GM21360 (cell line): Measurements from ENCODE around the gene COX7A1.
"Not testable (repeated sequence)": the region's sequence is repeated elsewhere in the genome, so short reads cannot be mapped to it uniquely, and the experiment has no call there.

Experiments used
- ATAC-seq: cut with Tn5 transposase; IDR thresholded peaks from one replicate; pipeline ENCODE4 v1.9.1; 2021; ENCODE audit warnings: mild to moderate bottlenecking, moderate library complexity; ENCODE audit not compliant: unreplicated experiment

Gene COX7A1

GRCh38 chr19:36152352-36153091, at the start of gene COX7A1:
COX7A1 (minus strand) TSS chr19:36152447; CDS start chr19:36152407, 40 bp downstream.
- ATAC-seq, result no peak

GRCh38 chr19:36201684-36202083, 49.4 kb upstream of the COX7A1 start:
- no peak for ATAC-seq

GRCh38 chr19:36198119-36198518, 45.9 kb upstream of the COX7A1 start:
- ATAC-seq, result no peak

- no peak for ATAC-seq
These were observed 44.0 kb upstream of the COX7A1 start for GRCh38 chr19:36196249-36196648.

- not testable (repeated sequence) for ATAC-seq
These were observed 34.5 kb upstream of the COX7A1 start for GRCh38 chr19:36186722-36187121.

- ATAC-seq, result no peak
These were observed 31.0 kb upstream of the COX7A1 start for GRCh38 chr19:36183245-36183628.

GRCh38 chr19:36182612-36183244, 30.5 kb upstream of the COX7A1 start:
- no peak for ATAC-seq

GRCh38 chr19:36179077-36179476, 26.8 kb upstream of the COX7A1 start:
- not testable (repeated sequence) for ATAC-seq

GRCh38 chr19:36173846-36174245, 21.6 kb upstream of the COX7A1 start:
- not testable (repeated sequence) for ATAC-seq

- ATAC-seq, result no peak
These were observed 20.6 kb upstream of the COX7A1 start for GRCh38 chr19:36172852-36173251.

GRCh38 chr19:36169084-36169760, 17.0 kb upstream of the COX7A1 start:
- ATAC-seq, result no peak

GRCh38 chr19:36163813-36164212, 11.6 kb upstream of the COX7A1 start:
- no peak for ATAC-seq

- ATAC-seq, result no peak
These were observed 8.8 kb upstream of the COX7A1 start for GRCh38 chr19:36160821-36161596.

GRCh38 chr19:36153126-36153525, 879 bp upstream of the COX7A1 start:
- no peak for ATAC-seq

GRCh38 chr19:36152019-36152351, 262 bp downstream of the COX7A1 start:
- no peak for ATAC-seq

- no peak for ATAC-seq
These were observed 866 bp downstream of the COX7A1 start for GRCh38 chr19:36151144-36152018.

- no peak for ATAC-seq
These were observed 1.7 kb downstream of the COX7A1 start for GRCh38 chr19:36150586-36150985.

GRCh38 chr19:36149673-36150406, 2.4 kb downstream of the COX7A1 start:
- ATAC-seq, result no peak

GRCh38 chr19:36144624-36145023, 7.6 kb downstream of the COX7A1 start:
- ATAC-seq, result no peak

GRCh38 chr19:36142496-36142895, 9.8 kb downstream of the COX7A1 start:
- no peak for ATAC-seq
